WTC11 (cell line): ENCODE measurements around the gene SND1. TPM values are rescaled to one million over a fixed set of nuclear protein-coding genes. Genes with fewer than 3 reads are reported as not detected.

Experiments used
- ATAC-seq: fragments of 200-7000 bp; cut with Tn5 transposase; 2 replicates; pipeline ENCODE4 v1.10.0; 2021; ENCODE audit warnings: mild to moderate bottlenecking, moderate library complexity
- CTCF ChIA-PET: fragments of 300-600 bp; sonication (Branson Sonifier 250); formaldehyde crosslinking; loops from one replicate; lab custom pipeline; 2021; ENCODE audit warnings: antibody characterized with exemption; lab: Charles Lee
- POLR2A ChIA-PET: fragments of 350-600 bp; sonication (Branson Sonifier 250); formaldehyde crosslinking; loops from one replicate; lab custom pipeline; 2021; ENCODE audit warnings: antibody characterized with exemption; lab: Charles Lee
- DNase-seq: peaks from one replicate; pipeline ENCODE4 v3.0.0; 2021; ENCODE audit warnings: low spot score
- H3K27ac Mint-ChIP-seq: 2 replicates; pipeline ENCODE4 v1.8.0; 2021; ENCODE audit warnings: mixed read lengths
- H3K27me3 Mint-ChIP-seq: 2 replicates; pipeline ENCODE4 v1.8.0; 2021; ENCODE audit warnings: low read depth, mild to moderate bottlenecking, moderate library complexity, mixed read lengths
- H3K36me3 Mint-ChIP-seq: 2 replicates; pipeline ENCODE4 v1.8.0; 2021; ENCODE audit warnings: mixed read lengths
- H3K4me1 Mint-ChIP-seq: 2 replicates; pipeline ENCODE4 v1.8.0; 2022; ENCODE audit warnings: mixed read lengths
- H3K4me3 Mint-ChIP-seq: 2 replicates; pipeline ENCODE4 v1.8.0; 2021; ENCODE audit warnings: mild to moderate bottlenecking, moderate library complexity, mixed read lengths
- H3K9me3 Mint-ChIP-seq: 2 replicates; pipeline ENCODE4 v1.8.0; 2021; ENCODE audit warnings: mixed read lengths
- ARID4B ChIP-seq: sonication (generic); formaldehyde crosslinking; IDR thresholded peaks from 2 replicates; pipeline ENCODE4 v1.8.0; 2023; ENCODE audit warnings: missing genetic modification reagents, mild to moderate bottlenecking, borderline replicate concordance
- ATF1 ChIP-seq: sonication (generic); formaldehyde crosslinking; IDR thresholded peaks from 2 replicates; pipeline ENCODE4 v1.8.1; 2023; ENCODE audit warnings: mild to moderate bottlenecking, moderate library complexity, missing genetic modification reagents
- CDX4 ChIP-seq: fragments of 250-450 bp; sonication (Bioruptor Pico); IDR thresholded peaks from 2 replicates; pipeline ENCODE4 v1.9.0; 2021; ENCODE audit warnings: moderate library complexity, mild to moderate bottlenecking, inconsistent platforms, borderline replicate concordance
- CTCF ChIP-seq: fragments of 200-600 bp; IDR thresholded peaks from 2 replicates; pipeline ENCODE4 v1.8.0; 2022; ENCODE audit warnings: antibody characterized with exemption
- E2F1 ChIP-seq: sonication (generic); formaldehyde crosslinking; IDR thresholded peaks from 2 replicates; pipeline ENCODE4 v1.8.0; 2022; ENCODE audit warnings: mild to moderate bottlenecking, missing genetic modification reagents
- ETV6 ChIP-seq: sonication (generic); formaldehyde crosslinking; IDR thresholded peaks from 2 replicates; pipeline ENCODE4 v1.8.1; 2022; ENCODE audit warnings: mild to moderate bottlenecking, missing genetic modification reagents
- FOXP1 ChIP-seq: sonication (generic); formaldehyde crosslinking; IDR thresholded peaks from 2 replicates; pipeline ENCODE4 v1.8.0; 2022; ENCODE audit warnings: missing genetic modification reagents, mild to moderate bottlenecking, moderate library complexity, borderline replicate concordance
- MYBL2 ChIP-seq: sonication (generic); formaldehyde crosslinking; IDR thresholded peaks from 2 replicates; pipeline ENCODE4 v1.8.1; 2023; ENCODE audit warnings: mild to moderate bottlenecking, moderate library complexity, missing genetic modification reagents
- NFE2L1 ChIP-seq: sonication (generic); formaldehyde crosslinking; IDR thresholded peaks from 2 replicates; pipeline ENCODE4 v1.8.1; 2023; ENCODE audit warnings: missing genetic modification reagents
- NR1H2 ChIP-seq: sonication (generic); formaldehyde crosslinking; IDR thresholded peaks from 2 replicates; pipeline ENCODE4 v1.9.0; 2021; ENCODE audit warnings: mild to moderate bottlenecking, moderate library complexity, missing genetic modification reagents
- NR3C1 ChIP-seq: sonication (generic); formaldehyde crosslinking; conservative IDR thresholded peaks from 2 replicates; pipeline ENCODE4 v1.8.1; 2023; ENCODE audit warnings: low read depth, mild to moderate bottlenecking, missing genetic modification reagents
- PRRX2 ChIP-seq: fragments of 250-450 bp; sonication (Bioruptor Pico); IDR thresholded peaks from 2 replicates; pipeline ENCODE4 v1.8.0; 2021; ENCODE audit warnings: mild to moderate bottlenecking
- SMAD3 ChIP-seq: sonication (generic); formaldehyde crosslinking; IDR thresholded peaks from 2 replicates; pipeline ENCODE4 v1.8.0; 2022; ENCODE audit warnings: missing genetic modification reagents, mild to moderate bottlenecking, borderline replicate concordance
- TEAD4 ChIP-seq: sonication (generic); formaldehyde crosslinking; IDR thresholded peaks from 2 replicates; pipeline ENCODE4 v1.8.0; 2022; ENCODE audit warnings: mild to moderate bottlenecking, missing genetic modification reagents
- USF1 ChIP-seq: sonication (generic); formaldehyde crosslinking; IDR thresholded peaks from 2 replicates; pipeline ENCODE4 v1.8.0; 2022; ENCODE audit warnings: mild to moderate bottlenecking, missing genetic modification reagents
- ZNF281 ChIP-seq: sonication (generic); formaldehyde crosslinking; IDR thresholded peaks from 2 replicates; pipeline ENCODE4 v1.8.0; 2023; ENCODE audit warnings: mild to moderate bottlenecking, missing genetic modification reagents
- ZSCAN18 ChIP-seq: fragments of 250-450 bp; sonication (Bioruptor Pico); IDR thresholded peaks from 2 replicates; pipeline ENCODE4 v2.1.2; 2022; ENCODE audit warnings: mild to moderate bottlenecking, moderate library complexity
- total RNA-seq: library from RNA; stranded (reverse); gene quantifications from 3 replicates; pipeline ENCODE4 v1.2.3, GENCODE V29; 2021

Gene SND1
- total RNA-seq, 1 experiment from 2014 or later = 261 TPM

GRCh38 chr7:127865466-127865865 lies 213.5 kb downstream of the SND1 start:
- POLR2A ChIA-PET = no interaction called here
- no peaks in the 10 kb centered on the region for H3K27me3 Mint-ChIP-seq
- DNase-seq = no peak
- TF ChIP-seq ARID4B (CRISPR knock-in tag) (no peak), PRRX2 (CRISPR knock-in tag) (no peak), CTCF (no peak), CDX4 (CRISPR knock-in tag) (no peak), MYBL2 (no peak)
- TF ChIP-seq, all 79 proteins: peak for 0
- Mint-ChIP-seq H3K9me3 (no peaks in the 10 kb centered on the region), H3K27ac (no peak overlapping the region), H3K4me1 (peaks cover 37% of the 10 kb centered on the region), H3K36me3 (no peaks in the 10 kb centered on the region), H3K4me3 (no peak overlapping the region)
- CTCF ChIA-PET = interaction anchor here (0.7 to 1.1 kb wide), 2 partner anchors 25 to 166 kb away, joined by 3 read pairs; partner anchors contain the start of gene LRRC4
- no peak for ATAC-seq

- no peak overlapping the region; the same call in 1 of the 2 replicates for H3K27ac Mint-ChIP-seq
- POLR2A ChIA-PET = no interaction called here
- peaks cover 34% of the 10 kb centered on the region for H3K4me1 Mint-ChIP-seq
- CTCF ChIA-PET = no interaction called here
- H3K27me3 Mint-ChIP-seq = no peaks in the 10 kb centered on the region
- no peaks in the 10 kb centered on the region for H3K36me3 Mint-ChIP-seq
- H3K9me3 Mint-ChIP-seq = no peaks in the 10 kb centered on the region
- H3K4me3 Mint-ChIP-seq = no peak overlapping the region
- DNase-seq (no peak), ATAC-seq (no peak)
- TF ChIP-seq FOXP1 (no peak), ZSCAN18 (no peak), TEAD4 (CRISPR knock-in tag) (no peak), NR3C1 (CRISPR knock-in tag) (no peak), USF1 (no peak), NR1H2 (CRISPR knock-in tag) (no peak), ATF1 (no peak), SMAD3 (CRISPR knock-in tag) (no peak), E2F1 (CRISPR knock-in tag) (no peak), ZNF281 (CRISPR knock-in tag) (no peak), NFE2L1 (no peak), ETV6 (CRISPR knock-in tag) (no peak)
These were observed 218.4 kb downstream of the SND1 start for GRCh38 chr7:127870231-127870907.
